ENCODE data around the gene MRPS31.

MRPS31 gene

DNA sequence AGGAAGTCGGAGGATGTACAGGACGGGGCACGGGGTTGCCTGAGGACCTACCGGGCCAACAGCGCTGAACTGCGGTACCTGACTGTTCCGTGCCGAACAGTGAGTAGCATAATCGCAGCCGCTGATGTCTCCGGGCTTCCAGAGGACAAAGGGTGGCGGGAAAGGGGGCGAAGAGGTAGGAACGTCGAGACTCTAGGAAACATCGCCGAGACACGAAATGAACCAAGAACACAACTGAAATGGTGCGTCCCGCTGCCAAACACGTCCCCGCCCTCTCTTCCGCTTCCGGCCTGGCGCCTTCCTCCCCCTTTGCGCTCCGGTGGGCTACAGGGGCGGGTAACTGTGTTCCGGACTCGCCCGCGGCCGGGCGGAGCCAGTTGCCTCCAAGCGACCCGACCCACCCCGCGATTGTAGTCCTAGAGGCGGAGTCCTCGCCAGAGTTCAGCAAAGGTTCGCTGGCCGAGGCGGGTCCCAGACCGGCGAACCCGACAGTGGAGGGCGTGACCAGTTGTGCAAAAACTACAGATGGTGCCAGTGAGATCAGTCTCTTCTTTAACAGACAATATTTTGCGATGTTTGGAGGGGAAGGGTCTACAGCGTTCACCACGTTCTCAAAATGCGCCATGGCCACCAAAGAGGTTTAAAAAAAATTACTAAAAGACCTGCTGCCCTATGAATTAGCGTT, at the start of gene MRPS31:
MRPS31 (minus strand) TSS at position 257 of the 685 bp plus-strand sequence; CDS start at position 203, 54 bp downstream.
- Histone ChIP-seq H3K36me3 (replicated peaks; ENCODE audit: insufficient read depth, low read length) (no peaks in the 10 kb centered on the region), H3K27me3 (replicated peaks; ENCODE audit: insufficient read depth, low read length) (no peaks in the 10 kb centered on the region), H3K79me2 (ENCODE audit: low read length) (peaks cover 23% of the 10 kb centered on the region), H3F3A (ENCODE audit: insufficient read depth, low read length) (peaks cover 3% of the 10 kb centered on the region), H4K20me1 (ENCODE audit: insufficient read depth, low read length) (no peaks in the 10 kb centered on the region), H2AFZ (ENCODE audit: low read length) (peak within 1 kb of the TSS; percentile 84), H3K4me3 (ENCODE audit: low read length) (peak within 1 kb of the TSS; percentile 83), H3K4me2 (ENCODE audit: low read depth, low read length) (peak within 1 kb of the TSS; percentile 62), H3K27ac (ENCODE audit: low read length) (peak within 1 kb of the TSS; percentile 60; the same call in 1 of the 2 replicates), H3K9me2 (replicated peaks; ENCODE audit: insufficient read depth, low read length) (no peaks in the 10 kb centered on the region), H3K9me3 (replicated peaks; ENCODE audit: insufficient read depth, low read length) (no peaks in the 10 kb centered on the region), H3K9ac (ENCODE audit: low read length) (peak within 1 kb of the TSS; percentile 83), H3K4me1 (ENCODE audit: low read length) (no peaks in the 10 kb centered on the region)
- DNase-seq, result peak; percentile 90
- TF ChIP-seq, protein P1, sequence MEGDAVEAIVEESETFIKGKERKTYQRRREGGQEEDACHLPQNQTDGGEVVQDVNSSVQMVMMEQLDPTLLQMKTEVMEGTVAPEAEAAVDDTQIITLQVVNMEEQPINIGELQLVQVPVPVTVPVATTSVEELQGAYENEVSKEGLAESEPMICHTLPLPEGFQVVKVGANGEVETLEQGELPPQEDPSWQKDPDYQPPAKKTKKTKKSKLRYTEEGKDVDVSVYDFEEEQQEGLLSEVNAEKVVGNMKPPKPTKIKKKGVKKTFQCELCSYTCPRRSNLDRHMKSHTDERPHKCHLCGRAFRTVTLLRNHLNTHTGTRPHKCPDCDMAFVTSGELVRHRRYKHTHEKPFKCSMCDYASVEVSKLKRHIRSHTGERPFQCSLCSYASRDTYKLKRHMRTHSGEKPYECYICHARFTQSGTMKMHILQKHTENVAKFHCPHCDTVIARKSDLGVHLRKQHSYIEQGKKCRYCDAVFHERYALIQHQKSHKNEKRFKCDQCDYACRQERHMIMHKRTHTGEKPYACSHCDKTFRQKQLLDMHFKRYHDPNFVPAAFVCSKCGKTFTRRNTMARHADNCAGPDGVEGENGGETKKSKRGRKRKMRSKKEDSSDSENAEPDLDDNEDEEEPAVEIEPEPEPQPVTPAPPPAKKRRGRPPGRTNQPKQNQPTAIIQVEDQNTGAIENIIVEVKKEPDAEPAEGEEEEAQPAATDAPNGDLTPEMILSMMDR (IDR thresholded peaks at IDR 0.05; ENCODE audit: low read length), result no peak
- TF ChIP-seq EZH2 (optimal IDR thresholded peaks at IDR 0.05; ENCODE audit: low read depth, low read length) (no peak), EZH2phosphoT487 (IDR thresholded peaks at IDR 0.05; ENCODE audit: low read length) (no peak)

DNA sequence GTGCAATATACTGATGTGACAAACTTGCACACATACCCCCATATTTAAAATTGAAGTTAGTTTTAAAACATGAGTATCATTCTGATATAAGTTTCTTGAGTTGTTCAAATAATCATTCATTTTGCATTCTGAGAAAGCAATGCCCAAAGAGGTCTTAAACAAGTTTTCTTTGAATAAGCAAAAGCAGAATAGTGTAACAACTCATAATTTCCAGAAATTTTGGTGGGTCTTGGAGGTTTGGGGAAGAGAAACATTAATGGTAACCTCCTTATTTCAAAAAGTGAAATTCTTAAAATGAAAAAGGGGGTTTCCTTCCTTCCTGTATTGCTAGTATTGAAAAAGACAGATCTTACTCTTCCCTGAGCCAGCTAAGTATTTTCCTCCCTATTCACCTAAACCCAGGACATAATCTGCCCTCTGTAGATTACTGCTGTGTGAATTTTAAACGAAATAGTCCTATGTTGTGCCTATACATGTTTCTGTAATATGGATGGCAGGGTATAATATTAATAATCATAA, 48.9 kb upstream of the MRPS31 start:
- H4K20me1 ChIP-seq (ENCODE audit: insufficient read depth, low read length), result no peaks in the 10 kb centered on the region
- H3K4me3 ChIP-seq (ENCODE audit: low read length), result no peak overlapping the region
- H3K79me2 ChIP-seq (ENCODE audit: low read length), result no peaks in the 10 kb centered on the region
- no peak for TF ChIP-seq EZH2 (optimal IDR thresholded peaks at IDR 0.05; ENCODE audit: low read depth, low read length)
- TF ChIP-seq, protein P1 (IDR thresholded peaks at IDR 0.05; ENCODE audit: low read length), result no peak
- H3K36me3 ChIP-seq (replicated peaks; ENCODE audit: insufficient read depth, low read length), result no peaks in the 10 kb centered on the region
- H3K27ac ChIP-seq (ENCODE audit: low read length), result no peak overlapping the region
- H3F3A ChIP-seq (ENCODE audit: insufficient read depth, low read length), result no peaks in the 10 kb centered on the region
- no peak overlapping the region for H2AFZ ChIP-seq (ENCODE audit: low read length)
- H3K9me2 ChIP-seq (replicated peaks; ENCODE audit: insufficient read depth, low read length), result no peaks in the 10 kb centered on the region
- H3K27me3 ChIP-seq (replicated peaks; ENCODE audit: insufficient read depth, low read length), result no peaks in the 10 kb centered on the region
- H3K4me1 ChIP-seq (ENCODE audit: low read length), result no peaks in the 10 kb centered on the region
- H3K9me3 ChIP-seq (replicated peaks; ENCODE audit: insufficient read depth, low read length), result no peaks in the 10 kb centered on the region
- no peak for DNase-seq
- no peak overlapping the region for H3K4me2 ChIP-seq (ENCODE audit: low read depth, low read length)
- H3K9ac ChIP-seq (ENCODE audit: low read length), result no peak overlapping the region

DNA sequence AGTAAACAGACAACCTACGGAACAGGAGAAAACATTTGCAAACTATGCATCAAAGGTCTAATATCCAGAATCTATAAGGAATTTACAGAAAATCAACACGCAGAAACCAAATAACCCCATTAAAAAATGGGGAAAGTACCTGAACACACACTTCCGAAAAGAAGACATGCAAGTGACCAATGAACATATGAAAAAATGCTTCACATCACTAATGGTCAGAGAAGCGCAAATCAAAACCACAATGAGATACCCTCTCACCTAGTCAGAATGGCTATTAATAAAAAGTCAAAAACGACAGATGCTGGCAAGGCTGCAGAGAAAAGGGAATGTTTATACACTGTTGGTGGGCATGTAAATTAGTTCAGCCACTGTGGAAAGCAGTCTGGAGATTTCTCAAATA, 47.9 kb upstream of the MRPS31 start:
- Histone ChIP-seq H3F3A (ENCODE audit: insufficient read depth, low read length) (0 out of 2 replicates have a peak, but pooled peaks cover 3% of the 10 kb centered on the region), H3K36me3 (replicated peaks; ENCODE audit: insufficient read depth, low read length) (no peaks in the 10 kb centered on the region), H3K9me2 (replicated peaks; ENCODE audit: insufficient read depth, low read length) (no peaks in the 10 kb centered on the region), H2AFZ (ENCODE audit: low read length) (no peak overlapping the region), H3K79me2 (ENCODE audit: low read length) (no peaks in the 10 kb centered on the region), H3K4me1 (ENCODE audit: low read length) (peaks cover 6% of the 10 kb centered on the region), H3K4me3 (ENCODE audit: low read length) (no peak overlapping the region), H3K27me3 (replicated peaks; ENCODE audit: insufficient read depth, low read length) (no peaks in the 10 kb centered on the region), H3K9me3 (replicated peaks; ENCODE audit: insufficient read depth, low read length) (no peaks in the 10 kb centered on the region), H3K9ac (ENCODE audit: low read length) (no peak overlapping the region), H3K4me2 (ENCODE audit: low read depth, low read length) (no peak overlapping the region), H3K27ac (ENCODE audit: low read length) (no peak overlapping the region), H4K20me1 (ENCODE audit: insufficient read depth, low read length) (no peaks in the 10 kb centered on the region)
- no peak for TF ChIP-seq EZH2 (optimal IDR thresholded peaks at IDR 0.05; ENCODE audit: low read depth, low read length)
- TF ChIP-seq EZH2phosphoT487 (IDR thresholded peaks at IDR 0.05; ENCODE audit: low read length), result no peak
- TF ChIP-seq, protein P1 (IDR thresholded peaks at IDR 0.05; ENCODE audit: low read length), result no peak
- DNase-seq, result no peak
